Activated CD4-positive, alpha-beta T cell treated with anti-CD3 and anti-CD28 coated beads for 4 hours (primary cell): ENCODE measurements around the gene FOXQ1.
"Not testable (repeated sequence)": the region's sequence is repeated elsewhere in the genome, so short reads cannot be mapped to it uniquely, and the experiment has no call there.

Experiments
- DNase-seq, 2 donors: peaks; one replicate each; pipeline ENCODE4 v3.0.0-alpha.2; 2020

The FOXQ1 gene

GRCh38 chr6:1324936-1325335 lies 13.0 kb downstream of the FOXQ1 start:
- no peak for DNase-seq

GRCh38 chr6:1325461-1326309 lies 13.8 kb downstream of the FOXQ1 start:
- DNase-seq = no peak

GRCh38 chr6:1326535-1327121 lies 14.7 kb downstream of the FOXQ1 start:
- no peak for DNase-seq

GRCh38 chr6:1327630-1328029 lies 15.7 kb downstream of the FOXQ1 start:
- DNase-seq = no peak

GRCh38 chr6:1328129-1328800 lies 16.4 kb downstream of the FOXQ1 start:
- DNase-seq = no peak

- no peak for DNase-seq
Observed at GRCh38 chr6:1329708-1330107, 17.8 kb downstream of the FOXQ1 start.

- DNase-seq = no peak
Observed at GRCh38 chr6:1334684-1335083, 22.8 kb downstream of the FOXQ1 start.

GRCh38 chr6:1335367-1336037 lies 23.6 kb downstream of the FOXQ1 start:
- DNase-seq = no peak

- DNase-seq = no peak
Observed at GRCh38 chr6:1336246-1336843, 24.4 kb downstream of the FOXQ1 start.

- no peak for DNase-seq
Observed at GRCh38 chr6:1337791-1338190, 25.9 kb downstream of the FOXQ1 start.

- no peak for DNase-seq
Observed at GRCh38 chr6:1346101-1346500, 34.2 kb downstream of the FOXQ1 start.

- no peak for DNase-seq
Observed at GRCh38 chr6:1346558-1347091, 34.7 kb downstream of the FOXQ1 start.

GRCh38 chr6:1347161-1347560 lies 35.3 kb downstream of the FOXQ1 start:
- no peak for DNase-seq

GRCh38 chr6:1348675-1349074 lies 36.8 kb downstream of the FOXQ1 start:
- DNase-seq = no peak

- no peak for DNase-seq
Observed at GRCh38 chr6:1349655-1350054, 37.8 kb downstream of the FOXQ1 start.

GRCh38 chr6:1351381-1352008 lies 39.6 kb downstream of the FOXQ1 start:
- DNase-seq = no peak

GRCh38 chr6:1355068-1355467 lies 43.2 kb downstream of the FOXQ1 start:
- not testable (repeated sequence) for DNase-seq

GRCh38 chr6:1361717-1362116 lies 49.8 kb downstream of the FOXQ1 start:
- not testable (repeated sequence) for DNase-seq

- DNase-seq = no peak
Observed at GRCh38 chr6:1362643-1363042, 50.7 kb downstream of the FOXQ1 start.

GRCh38 chr6:1363298-1363697 lies 51.4 kb downstream of the FOXQ1 start:
- no peak for DNase-seq

GRCh38 chr6:1363729-1364572 lies 52.1 kb downstream of the FOXQ1 start:
- DNase-seq = no peak
